H7 (cell line): ENCODE data around the gene PSAP. TPM values are rescaled to one million over a fixed set of nuclear protein-coding genes. Genes with fewer than 3 reads are reported as not detected.

Experiments used
- DNase-seq: peaks from one replicate; pipeline ENCODE4 v3.0.0; 2012
- H3K27me3 ChIP-seq: 2 replicates; pipeline ENCODE4 v1.6.0; 2011; ENCODE audit warnings: mild to moderate bottlenecking, low read length; ENCODE audit not compliant: control insufficient read depth, insufficient read depth
- H3K36me3 ChIP-seq: replicated peaks from 2 replicates; pipeline ENCODE4 v1.5.1; 2011; ENCODE audit warnings: low read length; ENCODE audit not compliant: control insufficient read depth, insufficient read depth
- H3K4me3 ChIP-seq: 2 replicates; pipeline ENCODE4 v1.5.1; 2011; ENCODE audit warnings: low read depth, mild to moderate bottlenecking, control low read depth, low read length, moderate library complexity; ENCODE audit not compliant: insufficient read depth
- total RNA-seq: library from RNA; depleted of rRNA; stranded (reverse); fragments of >200 nt; shearing (Covaris generic); gene quantifications from 2 replicates; pipeline ENCODE4 v1.2.3, GENCODE V29; 2014

PSAP gene
- total RNA-seq, 1 experiment from 2014 or later = 389 TPM

DNA sequence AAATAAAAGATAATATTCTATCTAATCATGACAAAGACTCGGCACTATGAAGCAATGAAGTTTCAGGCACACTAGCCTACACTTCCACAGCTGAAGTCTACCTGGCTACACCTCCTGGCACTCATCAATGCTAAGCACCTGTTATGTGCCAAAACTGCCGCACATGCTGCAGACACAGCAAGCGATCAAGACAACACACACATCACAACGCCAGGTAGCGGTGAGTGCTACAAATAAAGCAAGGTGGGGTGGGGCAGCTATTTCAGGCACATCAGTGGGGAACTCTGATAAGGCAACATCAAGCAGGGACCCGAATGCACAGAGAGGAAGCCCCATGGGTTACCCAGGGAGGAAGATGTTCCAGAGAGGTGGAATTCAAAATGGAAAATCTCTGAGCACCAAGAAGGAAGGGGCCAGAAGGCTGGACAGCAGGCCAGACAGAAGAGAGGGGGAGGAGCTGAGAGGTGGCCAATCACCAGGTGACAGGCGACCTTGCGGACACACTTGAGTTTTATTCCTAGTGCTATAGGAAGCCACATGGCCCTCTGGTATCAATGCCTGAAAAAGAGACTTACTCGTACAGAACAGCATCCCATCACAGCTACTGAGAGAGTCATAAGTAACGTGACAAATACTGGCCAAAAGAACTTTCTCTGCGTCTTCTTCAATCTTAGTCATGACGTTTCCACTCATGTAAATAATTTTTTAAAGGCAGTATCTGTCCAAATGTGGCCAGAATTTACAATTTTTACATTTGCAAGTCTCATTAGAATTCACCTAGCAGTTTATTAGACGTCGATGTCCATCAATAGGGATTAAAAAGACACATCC lies 8.0 kb downstream of the PSAP start:
- Histone ChIP-seq H3K27me3 (no peaks in the 10 kb centered on the region), H3K4me3 (no peak overlapping the region), H3K36me3 (no peaks in the 10 kb centered on the region)
- no peak for DNase-seq

DNA sequence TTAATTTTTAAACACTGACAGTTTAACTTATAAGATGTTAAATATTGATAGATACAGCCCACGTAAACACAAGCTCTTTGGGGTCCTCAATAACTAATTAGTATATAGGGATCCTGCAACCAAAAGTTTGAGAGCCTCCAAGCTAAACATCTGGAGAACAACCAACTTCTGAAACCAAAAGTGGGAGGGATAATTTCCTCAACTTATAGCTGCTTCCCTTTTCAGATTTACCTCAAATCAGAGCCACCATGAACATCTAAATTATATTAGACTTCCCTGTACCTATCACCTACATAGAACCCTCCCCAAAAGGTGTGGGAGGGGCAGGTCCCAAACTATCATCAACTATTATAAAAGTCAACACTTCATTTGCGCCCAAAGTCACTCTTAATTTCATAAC lies 8.6 kb downstream of the PSAP start:
- no peak overlapping the region for H3K4me3 ChIP-seq
- no peaks in the 10 kb centered on the region for H3K27me3 ChIP-seq
- DNase-seq = no peak
- H3K36me3 ChIP-seq = no peaks in the 10 kb centered on the region

DNA sequence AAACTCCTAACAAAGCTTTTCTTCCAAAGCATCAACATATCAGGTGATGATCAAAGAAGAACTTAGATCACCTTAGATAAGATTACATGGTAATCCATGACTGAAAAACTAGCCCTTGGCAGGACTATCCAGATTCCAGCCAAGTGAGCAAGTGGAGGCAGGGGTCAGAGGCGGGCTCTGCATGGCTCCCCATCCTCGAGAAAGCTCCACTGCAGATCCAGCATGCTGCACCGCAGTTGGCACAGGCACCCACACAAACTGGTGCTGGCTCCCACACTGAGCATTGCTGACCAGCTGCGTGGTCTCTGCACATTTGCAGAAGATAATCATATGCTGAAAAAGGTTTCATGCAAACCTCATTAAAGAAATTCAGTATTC lies 10.1 kb downstream of the PSAP start:
- no peak for DNase-seq
- Histone ChIP-seq H3K27me3 (no peaks in the 10 kb centered on the region), H3K4me3 (no peak overlapping the region), H3K36me3 (no peaks in the 10 kb centered on the region)

DNA sequence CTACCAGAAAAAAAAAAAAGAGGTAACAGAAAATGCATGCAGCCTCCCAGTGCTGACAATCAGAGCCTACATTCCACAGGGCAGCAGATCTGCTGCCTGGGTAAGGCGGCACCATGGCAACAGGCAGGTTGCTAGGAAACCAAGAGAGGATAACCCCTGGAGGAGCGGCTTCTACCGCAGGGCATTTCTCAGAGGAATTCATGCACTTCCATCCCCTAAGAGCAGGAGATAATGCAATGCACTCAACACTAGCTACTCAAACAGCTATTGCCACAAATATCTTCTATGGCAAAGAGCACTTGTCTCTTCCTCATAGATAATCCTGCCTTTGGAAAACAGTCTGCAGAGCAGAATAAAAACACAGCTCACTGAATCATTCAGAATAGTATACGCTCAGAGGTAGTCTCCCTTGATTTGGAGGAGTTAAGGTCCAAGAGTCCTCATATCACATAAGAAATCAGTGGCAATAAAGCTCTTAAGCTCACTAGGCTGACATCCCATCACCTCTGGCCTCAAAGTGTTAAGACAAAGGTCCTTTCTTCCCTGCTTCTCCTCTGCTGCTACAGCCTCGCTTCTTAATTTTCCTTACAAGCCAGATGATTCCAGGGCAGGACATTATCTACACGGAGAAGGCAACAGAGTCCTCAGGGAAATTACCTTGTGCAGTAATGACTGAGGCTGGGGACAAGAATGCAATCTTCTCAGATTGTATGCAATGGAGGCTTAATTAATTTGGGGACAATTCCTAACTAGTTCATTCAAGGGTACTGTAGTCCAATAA lies 10.7 kb downstream of the PSAP start:
- no peak overlapping the region for H3K4me3 ChIP-seq
- no peaks in the 10 kb centered on the region for H3K36me3 ChIP-seq
- no peaks in the 10 kb centered on the region for H3K27me3 ChIP-seq
- DNase-seq = peak; percentile 92

DNA sequence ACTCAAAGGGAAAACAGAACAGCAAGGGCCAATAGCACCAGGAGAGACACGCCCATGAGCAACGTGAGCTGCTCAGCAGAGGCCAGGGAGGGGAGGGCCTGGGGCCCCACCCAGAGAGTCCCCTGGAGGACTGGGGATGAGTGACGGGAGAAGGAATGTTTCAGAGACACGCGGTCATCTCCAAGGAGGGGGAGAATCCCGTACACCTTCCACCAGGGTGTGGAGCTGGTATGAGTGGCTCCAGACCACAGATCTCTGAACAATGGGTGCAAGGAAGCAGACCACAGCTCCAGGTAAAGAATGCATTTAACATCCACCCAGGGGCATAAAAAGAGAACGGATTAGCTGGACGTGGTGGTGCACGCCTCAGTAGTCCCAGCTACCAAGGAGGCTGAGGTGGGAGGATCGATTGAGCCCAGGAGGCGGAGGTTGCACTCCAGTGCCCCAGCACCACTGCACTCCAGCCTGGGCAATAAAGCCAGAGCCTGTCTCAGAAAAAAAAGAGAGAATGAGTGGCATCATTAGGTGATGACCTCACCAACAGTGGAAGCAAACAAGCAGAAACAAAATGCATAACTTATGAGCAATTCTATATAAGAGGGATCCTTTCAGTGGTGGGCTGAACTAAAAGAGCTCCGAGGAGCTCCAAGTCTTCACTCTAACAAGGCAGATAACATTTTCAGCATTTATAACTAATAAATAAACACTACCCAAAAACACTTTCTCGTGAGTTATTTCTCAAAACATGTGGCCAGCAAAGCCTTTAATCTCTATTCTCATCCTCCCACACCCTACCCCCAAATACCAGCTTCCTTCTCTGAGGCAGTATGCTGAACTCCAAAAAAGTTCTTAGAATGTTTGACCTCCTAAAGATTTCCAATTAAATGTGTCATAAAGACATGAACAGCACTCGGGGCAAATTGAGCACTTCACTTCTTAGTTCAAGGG lies 12.5 kb downstream of the PSAP start:
- H3K27me3 ChIP-seq = no peaks in the 10 kb centered on the region
- peaks cover 2% of the 10 kb centered on the region for H3K36me3 ChIP-seq
- H3K4me3 ChIP-seq = no peak overlapping the region
- no peak for DNase-seq

DNA sequence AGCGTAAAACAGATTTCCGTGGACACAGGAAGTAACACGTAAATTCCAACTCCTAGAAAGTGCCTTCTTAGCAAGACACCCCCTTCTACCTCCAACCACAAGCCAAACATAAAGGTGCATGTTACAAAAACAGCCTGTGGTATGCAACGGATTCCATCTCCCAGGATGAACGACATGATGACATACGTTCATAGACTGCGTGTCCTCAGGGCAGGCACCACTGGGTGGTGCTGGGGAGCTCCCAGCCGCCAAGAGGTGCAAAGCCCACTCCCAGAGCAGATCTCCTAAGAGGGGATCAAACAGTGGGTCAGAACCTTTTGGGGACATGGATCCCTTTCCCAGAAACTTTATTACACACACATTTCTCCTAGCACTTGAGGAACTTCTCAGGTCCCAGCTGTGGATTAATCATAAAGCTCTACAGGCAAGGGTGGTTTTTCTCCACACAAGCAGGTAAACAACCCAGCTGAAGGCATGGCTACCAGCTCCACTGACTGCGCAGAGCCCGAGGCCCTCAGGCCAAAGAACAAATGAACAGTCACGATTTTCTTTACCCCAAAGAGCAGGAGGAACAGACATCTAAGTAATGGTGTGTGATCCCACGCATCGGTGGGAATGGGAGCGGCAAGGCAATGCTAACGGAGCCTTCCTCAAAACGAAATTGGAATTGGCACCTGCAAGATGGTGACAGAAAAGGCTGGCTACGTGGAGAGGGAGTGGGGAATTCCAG lies 13.8 kb downstream of the PSAP start:
- peak; percentile 82 for DNase-seq
- H3K27me3 ChIP-seq = no peaks in the 10 kb centered on the region
- peaks cover 2% of the 10 kb centered on the region for H3K36me3 ChIP-seq
- H3K4me3 ChIP-seq = no peak overlapping the region

DNA sequence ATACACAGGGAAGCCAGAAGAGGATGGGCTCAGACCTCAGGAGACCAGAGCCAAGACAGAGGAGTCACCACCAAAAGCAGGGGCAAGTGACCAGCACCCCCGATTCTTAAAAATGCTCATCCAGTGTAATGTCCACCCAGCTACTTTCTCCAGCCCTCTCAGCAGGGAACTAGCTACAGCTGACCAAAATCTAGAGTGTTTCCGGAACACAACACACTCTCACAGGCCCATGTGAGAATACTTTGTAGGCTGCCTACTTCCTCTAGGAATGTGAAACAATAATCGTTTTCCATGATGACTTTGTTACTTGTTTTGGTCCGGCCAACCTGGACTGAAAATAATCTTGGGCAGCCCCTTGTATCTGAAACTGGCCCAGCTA lies 14.5 kb downstream of the PSAP start:
- DNase-seq = no peak

DNA sequence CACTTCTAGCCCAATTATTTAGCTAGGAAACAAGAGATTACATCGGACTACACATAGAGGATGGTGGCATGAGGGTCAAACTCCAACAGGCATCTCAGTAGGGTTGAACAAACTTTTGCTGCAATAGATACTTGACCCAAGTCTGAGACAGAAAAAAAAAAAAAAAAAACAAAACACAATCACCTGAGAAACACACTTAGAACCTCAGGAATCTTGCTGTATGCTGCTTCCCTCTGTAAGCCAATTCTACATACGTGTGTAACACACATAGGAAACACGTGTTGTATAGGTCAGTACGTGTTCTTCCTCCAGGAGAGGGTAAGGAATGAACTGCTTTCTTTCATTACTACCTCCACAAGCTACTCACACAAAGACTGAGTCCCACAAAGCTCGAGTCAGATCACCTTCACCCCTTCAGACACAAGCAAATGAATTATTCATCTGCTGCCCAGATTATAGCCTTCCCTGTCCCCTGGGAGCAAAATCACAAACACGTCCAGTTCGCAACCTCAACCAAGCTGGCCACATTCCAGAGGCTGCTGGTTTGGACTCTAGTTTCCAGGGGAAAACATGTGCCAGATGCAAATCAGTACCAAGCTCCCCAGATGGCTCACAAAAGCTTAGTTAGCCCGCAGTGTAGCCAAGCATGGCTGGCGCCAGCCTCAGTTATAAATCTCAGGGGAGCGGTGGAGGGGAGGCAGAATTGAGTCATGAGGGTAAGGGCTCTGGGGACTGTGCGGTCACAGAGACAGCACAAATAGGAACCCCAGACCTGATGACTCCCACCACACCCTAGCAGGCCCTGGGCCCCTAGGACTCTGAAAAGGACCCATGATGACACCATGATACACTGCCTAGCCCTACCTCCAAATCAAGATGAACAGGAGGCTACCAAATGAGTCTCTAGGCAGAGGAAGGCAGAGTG lies 15.1 kb downstream of the PSAP start:
- Histone ChIP-seq H3K4me3 (no peak overlapping the region), H3K27me3 (no peaks in the 10 kb centered on the region), H3K36me3 (peaks cover 14% of the 10 kb centered on the region)
- DNase-seq = no peak

More for the DNA sequence above, 14.5 kb downstream of the PSAP start:
- Histone ChIP-seq H3K4me3 (no peak overlapping the region), H3K27me3 (no peaks in the 10 kb centered on the region), H3K36me3 (peaks cover 7% of the 10 kb centered on the region)

DNA sequence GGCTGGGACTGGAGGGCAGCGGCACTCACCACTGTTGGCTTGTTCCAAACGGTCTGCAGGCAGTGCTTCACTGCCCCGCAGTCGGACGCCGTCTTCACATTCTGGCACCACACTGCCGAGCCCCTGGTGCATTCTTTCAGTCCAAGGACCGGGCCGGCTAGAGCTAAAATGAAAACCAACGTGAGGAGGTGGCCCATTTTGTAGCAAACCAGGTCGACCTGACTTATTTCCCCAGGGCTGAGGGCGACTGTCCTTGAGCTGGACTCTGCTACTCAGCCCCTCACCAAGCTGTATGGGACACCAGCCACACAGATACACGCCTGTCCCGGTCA lies 16.7 kb downstream of the PSAP start:
- no peak for DNase-seq
- H3K36me3 ChIP-seq = peaks cover 21% of the 10 kb centered on the region
- no peak overlapping the region for H3K4me3 ChIP-seq
- H3K27me3 ChIP-seq = no peaks in the 10 kb centered on the region

DNA sequence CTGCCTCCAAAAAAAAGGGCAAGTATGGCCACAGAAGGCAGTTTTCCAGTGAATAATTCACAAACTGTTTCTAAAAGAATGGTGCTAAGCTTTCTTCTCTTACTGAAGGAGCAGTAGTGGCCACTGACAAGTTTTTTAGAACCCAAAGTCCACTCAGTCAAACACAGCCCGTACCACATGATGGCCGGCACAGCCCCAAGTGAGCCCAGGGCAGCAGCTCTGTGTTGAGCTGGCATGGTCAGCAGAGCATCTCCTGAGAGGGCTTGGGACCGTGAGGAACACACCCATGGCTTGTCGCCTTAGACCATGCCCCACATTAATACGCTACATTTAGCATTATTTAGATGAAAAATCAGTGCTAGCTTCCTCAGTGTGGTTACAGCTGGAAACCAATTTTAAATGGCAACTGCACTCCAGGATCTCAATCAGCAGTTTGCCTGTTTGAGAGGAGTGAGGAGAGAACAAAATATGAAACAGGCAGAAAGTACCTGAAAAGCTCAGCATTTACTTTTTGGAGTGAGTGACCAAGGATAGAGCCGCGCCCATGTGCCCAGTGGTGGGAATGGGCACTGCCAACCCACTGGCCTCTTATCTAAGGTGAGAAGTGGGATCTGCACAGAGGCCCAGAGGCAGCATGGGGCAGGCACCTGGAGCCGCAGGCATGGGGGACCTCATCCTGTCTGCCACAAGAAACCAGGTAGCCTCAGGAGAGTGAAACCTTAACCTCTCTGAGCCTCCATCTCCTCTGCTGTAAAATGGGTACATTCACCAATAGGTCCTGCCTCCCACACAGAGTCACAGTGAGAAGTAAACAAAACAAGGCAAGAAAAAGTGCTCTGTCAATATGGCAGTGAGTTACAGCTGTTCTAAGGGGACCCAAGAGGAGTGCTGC lies 17.4 kb downstream of the PSAP start:
- H3K4me3 ChIP-seq = no peak overlapping the region
- H3K36me3 ChIP-seq = peaks cover 27% of the 10 kb centered on the region
- H3K27me3 ChIP-seq = no peaks in the 10 kb centered on the region
- DNase-seq = no peak

DNA sequence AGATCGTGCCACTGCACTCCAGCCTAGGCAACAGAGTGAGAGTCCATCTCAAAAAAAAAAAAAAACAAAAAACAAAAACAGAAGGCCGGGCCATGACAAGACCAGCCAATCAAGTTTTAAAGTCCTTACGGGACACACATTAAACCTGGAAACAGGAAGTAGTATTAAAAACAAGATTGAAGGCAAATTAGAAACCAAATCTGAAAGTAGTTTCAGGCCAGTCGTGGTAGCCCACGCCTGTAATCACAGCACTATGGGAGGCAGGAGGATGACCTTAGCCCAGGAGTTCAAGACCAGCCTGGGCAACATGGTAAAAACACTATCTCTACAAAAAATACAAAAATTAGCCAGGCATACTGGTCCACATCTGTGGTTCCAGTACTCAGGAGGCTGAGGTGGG lies 18.1 kb downstream of the PSAP start:
- no peak for DNase-seq
- no peaks in the 10 kb centered on the region for H3K27me3 ChIP-seq
- no peak overlapping the region for H3K4me3 ChIP-seq
- peaks cover 31% of the 10 kb centered on the region for H3K36me3 ChIP-seq

DNA sequence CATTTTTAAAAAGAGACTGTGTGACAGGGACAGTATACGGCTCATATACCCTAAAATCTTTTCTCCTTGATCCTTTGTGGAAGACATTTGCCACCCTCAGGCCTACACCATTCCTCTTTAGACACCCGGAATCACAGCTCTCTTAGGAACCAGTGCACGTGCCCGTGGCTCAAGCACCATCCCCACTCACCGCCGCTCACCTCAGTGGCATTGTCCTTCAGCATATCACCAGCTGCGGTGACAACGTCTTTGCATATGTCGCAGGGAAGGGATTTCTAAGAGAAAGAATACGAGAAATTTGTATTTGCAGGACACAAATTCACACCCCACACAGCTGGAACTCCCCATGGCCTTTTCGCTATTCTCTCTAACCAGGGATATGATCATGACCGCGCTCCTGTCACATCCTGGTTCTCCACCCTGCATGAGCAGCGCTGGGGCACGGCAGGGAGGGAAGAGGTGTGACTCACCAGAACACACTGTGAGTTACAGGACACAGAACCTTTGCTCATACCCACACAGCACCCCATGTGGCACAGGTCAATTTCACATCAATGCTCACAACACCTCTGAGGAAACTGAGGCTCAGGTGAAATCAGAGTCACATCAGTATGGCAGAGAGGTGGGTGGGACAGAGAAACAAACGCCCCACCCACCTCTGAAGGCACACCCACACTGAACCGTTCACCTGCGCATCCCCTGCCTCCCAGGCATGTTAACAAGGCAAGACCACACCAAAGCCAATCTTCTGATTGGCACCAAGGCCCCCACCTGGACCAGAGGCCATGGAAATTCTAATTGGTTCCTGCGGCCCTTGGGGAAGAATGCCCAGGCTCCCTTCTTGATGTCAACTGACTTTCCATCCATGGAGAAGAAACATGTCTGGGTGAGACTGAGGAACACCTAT lies 19.2 kb downstream of the PSAP start:
- H3K4me3 ChIP-seq = no peak overlapping the region
- no peaks in the 10 kb centered on the region for H3K27me3 ChIP-seq
- DNase-seq = no peak
- peaks cover 36% of the 10 kb centered on the region for H3K36me3 ChIP-seq
